GM12878 (cell line): Measurements from ENCODE around the gene NLRC5. TPM values are rescaled to one million over a fixed set of nuclear protein-coding genes. Genes with fewer than 3 reads are reported as not detected.
A peak's percentile ranks its signal among the peaks of the same experiment; 100 is the strongest.

Experiments used
- ATF2 ChIP-seq: IDR thresholded peaks from 2 replicates; pipeline ENCODE4 v1.6.1; 2012; ENCODE audit warnings: low read length, inconsistent platforms
- BHLHE40 ChIP-seq, 2 experiments: fragments of 450-650 bp in 1 of 2; IDR thresholded peaks; 2 replicates each; pipeline ENCODE4 v1.6.1; 2011 to 2017; ENCODE audit warnings: low read depth in 2 of 2, borderline replicate concordance in 1 of 2, improper control_type of control experiment in 1 of 2, low read length in 1 of 2, mild to moderate bottlenecking in 1 of 2
- CBFB ChIP-seq: IDR thresholded peaks from 2 replicates; pipeline ENCODE4 v1.6.1; 2016; ENCODE audit warnings: antibody characterized with exemption, low read depth
- CREB1 ChIP-seq: IDR thresholded peaks from 2 replicates; pipeline ENCODE4 v1.6.1; 2012; ENCODE audit warnings: low read depth, mild to moderate bottlenecking, inconsistent platforms
- E2F4 ChIP-seq: IDR thresholded peaks from 2 replicates; pipeline ENCODE4 v1.6.1; 2012; ENCODE audit warnings: low read depth, low read length, improper control_type of control experiment
- EED ChIP-seq: sonication (generic); IDR thresholded peaks from 2 replicates; pipeline ENCODE4 v1.6.1; 2016; ENCODE audit warnings: antibody characterized with exemption, low read depth
- EP300 ChIP-seq, 2 experiments: fragments of 150-350 bp in 1 of 2; IDR thresholded peaks; 2 replicates each; pipeline ENCODE4 v1.6.1; 2011 to 2012; ENCODE audit warnings: low read depth in 2 of 2, low read length in 2 of 2, borderline replicate concordance in 1 of 2, improper control_type of control experiment in 1 of 2, inconsistent platforms in 1 of 2; ENCODE audit not compliant: control insufficient read depth in 1 of 2
- ETV6 ChIP-seq, 2 experiments: fragments of 450-650 bp in 1 of 2; IDR thresholded peaks in 1 of 2; conservative IDR thresholded peaks in 1 of 2; 2 replicates each; pipeline ENCODE4 v1.6.1; 2014; ENCODE audit warnings: antibody characterized with exemption in 1 of 2, borderline replicate concordance in 1 of 2, low read depth in 1 of 2, mild to moderate bottlenecking in 1 of 2, moderate library complexity in 1 of 2
- FOXK2 ChIP-seq: fragments of 450-650 bp; IDR thresholded peaks from 2 replicates; pipeline ENCODE4 v1.6.1; 2017; ENCODE audit warnings: mild to moderate bottlenecking, moderate library complexity
- GATAD2B ChIP-seq: fragments of 450-650 bp; conservative IDR thresholded peaks from 2 replicates; pipeline ENCODE4 v1.6.1; 2017; ENCODE audit warnings: low read depth, mild to moderate bottlenecking, moderate library complexity
- IRF3 ChIP-seq: fragments of 450-650 bp; IDR thresholded peaks from 2 replicates; pipeline ENCODE4 v1.6.1; 2014; ENCODE audit warnings: mild to moderate bottlenecking
- MAX ChIP-seq: IDR thresholded peaks from 2 replicates; pipeline ENCODE4 v1.6.1; 2012; ENCODE audit warnings: low read depth, low read length, improper control_type of control experiment
- MEF2A ChIP-seq: IDR thresholded peaks from 2 replicates; pipeline ENCODE4 v1.6.1; 2011; ENCODE audit warnings: low read depth, mild to moderate bottlenecking, low read length, moderate library complexity; ENCODE audit not compliant: insufficient read depth
- MEF2B ChIP-seq: fragments of 450-650 bp; IDR thresholded peaks from 2 replicates; pipeline ENCODE4 v1.6.1; 2018; ENCODE audit warnings: mild to moderate bottlenecking, moderate library complexity; ENCODE audit not compliant: partially characterized antibody, poor library complexity, severe bottlenecking
- MXI1 ChIP-seq: fragments of 150-350 bp; IDR thresholded peaks from 2 replicates; pipeline ENCODE4 v1.6.1; 2011; ENCODE audit warnings: low read depth, mild to moderate bottlenecking, inconsistent platforms, low read length, improper control_type of control experiment
- MYB ChIP-seq: fragments of 150-350 bp; IDR thresholded peaks from 2 replicates; pipeline ENCODE4 v1.6.1; 2014; ENCODE audit warnings: mild to moderate bottlenecking, low read depth, low read length, borderline replicate concordance
- POLR2A ChIP-seq: IDR thresholded peaks from 2 replicates; pipeline ENCODE4 v1.6.1; 2011; ENCODE audit warnings: low read depth, mild to moderate bottlenecking, low read length
- RELA ChIP-seq: fragments of 450-650 bp; IDR thresholded peaks from 2 replicates; pipeline ENCODE4 v1.8.0; 2014; ENCODE audit warnings: borderline replicate concordance; ENCODE audit not compliant: partially characterized antibody
- RELB ChIP-seq: fragments of 450-650 bp; IDR thresholded peaks from 2 replicates; pipeline ENCODE4 v1.6.1; 2017; ENCODE audit warnings: low read depth, mild to moderate bottlenecking, moderate library complexity
- SMARCA5 ChIP-seq: fragments of 450-650 bp; IDR thresholded peaks from 2 replicates; pipeline ENCODE4 v1.6.1; 2017; ENCODE audit warnings: mild to moderate bottlenecking
- YY1 ChIP-seq: IDR thresholded peaks from 2 replicates; pipeline ENCODE4 v1.6.1; 2011; ENCODE audit warnings: low read depth, mild to moderate bottlenecking, low read length
- ZBED1 ChIP-seq: IDR thresholded peaks from 2 replicates; pipeline ENCODE4 v1.6.1; 2016; ENCODE audit warnings: borderline replicate concordance
- ZNF384 ChIP-seq: IDR thresholded peaks from 2 replicates; pipeline ENCODE4 v1.6.1; 2012; ENCODE audit warnings: low read depth, mild to moderate bottlenecking, low read length, improper control_type of control experiment, borderline replicate concordance
- ZNF622 ChIP-seq: fragments of 450-650 bp; IDR thresholded peaks from 2 replicates; pipeline ENCODE4 v1.6.1; 2017; ENCODE audit warnings: mild to moderate bottlenecking, inconsistent platforms
- polyA plus RNA-seq, 11 experiments: library from polyadenylated mRNA; depleted of rRNA in 4 of 11; unstranded in 6 of 11; stranded (reverse) in 5 of 11; fragments of >200 nt; fragmentation: Nextera tagmentation in 4 of 11; fragmentation: Illumina TruSeq in 1 of 11; extraction: Ambion mirVana in 4 of 11; extraction: Trizol in 1 of 11; gene quantifications; 1 replicate in 1 of 11; 2 replicates in 10 of 11; pipeline versions ENCODE4 v1.2.1 to v1.2.3, GENCODE V29; 2011 to 2016; ENCODE audit warnings: inconsistent platforms in 2 of 11, missing spikeins in 2 of 11, low read depth in 1 of 11
- total RNA-seq, 4 experiments: library from RNA; depleted of rRNA in 3 of 4; stranded (reverse); fragments of >200 nt in 3 of 4; fragmentation: Illumina TruSeq in 1 of 4; extraction: Trizol in 1 of 4; gene quantifications; 2 replicates each; pipeline versions ENCODE4 v1.2.1 to v1.2.3, GENCODE V29; 2013 to 2021

NLRC5 gene
- total and polyA plus RNA-seq, 10 of the 15 experiments (the other 5 are each of a cell fraction or from before 2014, with no cell fraction given): 13.1 to 105 (median 57.3) TPM

- TF ChIP-seq MAX (peak; percentile 35; the same call in 1 of the 2 replicates), ZNF384 (peak; percentile 59; the same call in 1 of the 2 replicates), SMARCA5 (peak; percentile 78; the same call in 1 of the 2 replicates), E2F4 (no peak), RELA (peak; percentile 73), IRF3 (no peak), MEF2A (0 out of 2 replicates have a peak, but pooled peaks have one; percentile 14), MEF2B (peak; percentile 46), RELB (peak; percentile 63; the same call in 1 of the 2 replicates), MXI1 (peak; percentile 74), ATF2 (no peak), EED (peak; percentile 78), BHLHE40 (IDR thresholded peaks at IDR 0.05; ENCODE audit: borderline replicate concordance in 1 of 2, low read depth in 2 of 2, low read length in 1 of 2) (peak; percentile 10 to 57; a peak in 2 of 4 replicates), ZBED1 (0 out of 2 replicates have a peak, but pooled peaks have one; percentile 17), FOXK2 (peak; percentile 73), MYB (peak; percentile 60; the same call in 1 of the 2 replicates), CREB1 (no peak), ZNF622 (no peak), GATAD2B (peak; percentile 56; the same call in 1 of the 2 replicates), ETV6 (conservative IDR thresholded peaks at IDR 0.05 in 1 of 2, IDR thresholded peaks at IDR 0.05 in 1 of 2; ENCODE audit: borderline replicate concordance in 1 of 2, low read depth in 1 of 2) (0 out of 4 replicates have a peak, but pooled peaks of 1 of the 2 experiments have one; percentile 51), CBFB (peak; percentile 7; the same call in 1 of the 2 replicates), YY1 (0 out of 2 replicates have a peak, but pooled peaks have one; percentile 23), EP300 (IDR thresholded peaks at IDR 0.05; ENCODE audit: borderline replicate concordance in 1 of 2, control insufficient read depth in 1 of 2, low read depth in 2 of 2, low read length in 2 of 2) (peak; percentile 42 to 50; a peak in 1 of 4 replicates), POLR2A (peak; percentile 41; the same call in 1 of the 2 replicates)
These were observed 56.5 kb downstream of the NLRC5 start (continued) for GRCh38 chr16:57045694-57046381.
